ENCODE measurements around the gene IFI27L1.

- TF ChIP-seq CTCF (IDR thresholded peaks at IDR 0.05; ENCODE audit: poor library complexity, severe bottlenecking) (no peak), POLR2AphosphoS5 (IDR thresholded peaks at IDR 0.05) (no peak), EZH2 (IDR thresholded peaks at IDR 0.05; ENCODE audit: borderline replicate concordance, insufficient read depth, low read length, poor library complexity, severe bottlenecking) (no peak), MXI1 (conservative IDR thresholded peaks at IDR 0.05; ENCODE audit: poor library complexity, severe bottlenecking) (no peak), EP300 (conservative IDR thresholded peaks at IDR 0.05; ENCODE audit: poor library complexity, severe bottlenecking) (no peak), TAF1 (IDR thresholded peaks at IDR 0.05; ENCODE audit: low read depth) (no peak), RAD21 (conservative IDR thresholded peaks at IDR 0.05) (no peak)
- TF ChIP-seq, protein P1, sequence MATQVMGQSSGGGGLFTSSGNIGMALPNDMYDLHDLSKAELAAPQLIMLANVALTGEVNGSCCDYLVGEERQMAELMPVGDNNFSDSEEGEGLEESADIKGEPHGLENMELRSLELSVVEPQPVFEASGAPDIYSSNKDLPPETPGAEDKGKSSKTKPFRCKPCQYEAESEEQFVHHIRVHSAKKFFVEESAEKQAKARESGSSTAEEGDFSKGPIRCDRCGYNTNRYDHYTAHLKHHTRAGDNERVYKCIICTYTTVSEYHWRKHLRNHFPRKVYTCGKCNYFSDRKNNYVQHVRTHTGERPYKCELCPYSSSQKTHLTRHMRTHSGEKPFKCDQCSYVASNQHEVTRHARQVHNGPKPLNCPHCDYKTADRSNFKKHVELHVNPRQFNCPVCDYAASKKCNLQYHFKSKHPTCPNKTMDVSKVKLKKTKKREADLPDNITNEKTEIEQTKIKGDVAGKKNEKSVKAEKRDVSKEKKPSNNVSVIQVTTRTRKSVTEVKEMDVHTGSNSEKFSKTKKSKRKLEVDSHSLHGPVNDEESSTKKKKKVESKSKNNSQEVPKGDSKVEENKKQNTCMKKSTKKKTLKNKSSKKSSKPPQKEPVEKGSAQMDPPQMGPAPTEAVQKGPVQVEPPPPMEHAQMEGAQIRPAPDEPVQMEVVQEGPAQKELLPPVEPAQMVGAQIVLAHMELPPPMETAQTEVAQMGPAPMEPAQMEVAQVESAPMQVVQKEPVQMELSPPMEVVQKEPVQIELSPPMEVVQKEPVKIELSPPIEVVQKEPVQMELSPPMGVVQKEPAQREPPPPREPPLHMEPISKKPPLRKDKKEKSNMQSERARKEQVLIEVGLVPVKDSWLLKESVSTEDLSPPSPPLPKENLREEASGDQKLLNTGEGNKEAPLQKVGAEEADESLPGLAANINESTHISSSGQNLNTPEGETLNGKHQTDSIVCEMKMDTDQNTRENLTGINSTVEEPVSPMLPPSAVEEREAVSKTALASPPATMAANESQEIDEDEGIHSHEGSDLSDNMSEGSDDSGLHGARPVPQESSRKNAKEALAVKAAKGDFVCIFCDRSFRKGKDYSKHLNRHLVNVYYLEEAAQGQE (IDR thresholded peaks at IDR 0.05; ENCODE audit: borderline replicate concordance): no peak
These were observed 17.3 kb downstream of the IFI27L1 start for GRCh38 chr14:94098326-94098992.

Measured in neural cell (in vitro differentiated cells).